Measurements from ENCODE around the gene ZNRF2.
A peak's percentile ranks its signal among the peaks of the same experiment; 100 is the strongest.

Gene ZNRF2

GRCh38 chr7:30321089-30321881 is 36.9 kb downstream of the ZNRF2 start:
- no peak for DNase-seq (ENCODE audit: low read depth in 2 of 2)

DNA sequence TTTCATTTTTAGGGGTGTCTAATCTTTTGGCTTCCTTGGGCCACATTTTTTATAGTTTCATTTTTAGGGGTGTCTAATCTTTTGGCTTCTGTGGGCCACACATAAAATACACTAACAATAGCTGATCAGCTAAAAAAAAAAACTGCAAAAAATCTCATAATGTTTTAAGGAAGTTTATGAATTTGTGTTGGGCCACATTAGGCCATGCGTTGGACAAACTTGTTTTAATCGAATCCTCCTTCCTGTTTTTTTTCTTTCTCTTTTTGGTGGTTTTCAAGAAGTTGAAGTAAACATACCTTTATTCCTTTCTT is 37.4 kb downstream of the ZNRF2 start:
- DNase-seq (ENCODE audit: low read depth in 2 of 2), result no peak

- no peak for DNase-seq (ENCODE audit: low read depth in 2 of 2)
These were observed 38.0 kb downstream of the ZNRF2 start for GRCh38 chr7:30322271-30323005.

DNA sequence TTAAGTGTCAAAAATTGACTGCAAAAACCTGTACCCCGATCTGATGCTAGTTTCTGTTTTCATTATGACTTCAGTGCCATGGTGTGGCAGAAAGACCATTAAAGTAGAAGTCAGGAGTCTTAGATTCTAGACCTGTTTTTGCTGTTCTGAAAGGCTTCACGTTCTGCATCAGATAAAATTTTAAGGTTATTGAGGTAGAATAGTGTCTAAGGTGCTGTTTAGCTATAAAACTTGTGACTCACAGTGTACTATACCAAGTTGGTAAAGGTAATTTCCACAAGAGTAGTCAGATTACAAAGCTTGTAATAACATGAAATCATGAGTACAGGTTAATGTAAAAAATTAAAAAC is 38.6 kb downstream of the ZNRF2 start:
- no peak for DNase-seq (ENCODE audit: low read depth in 2 of 2)

DNA sequence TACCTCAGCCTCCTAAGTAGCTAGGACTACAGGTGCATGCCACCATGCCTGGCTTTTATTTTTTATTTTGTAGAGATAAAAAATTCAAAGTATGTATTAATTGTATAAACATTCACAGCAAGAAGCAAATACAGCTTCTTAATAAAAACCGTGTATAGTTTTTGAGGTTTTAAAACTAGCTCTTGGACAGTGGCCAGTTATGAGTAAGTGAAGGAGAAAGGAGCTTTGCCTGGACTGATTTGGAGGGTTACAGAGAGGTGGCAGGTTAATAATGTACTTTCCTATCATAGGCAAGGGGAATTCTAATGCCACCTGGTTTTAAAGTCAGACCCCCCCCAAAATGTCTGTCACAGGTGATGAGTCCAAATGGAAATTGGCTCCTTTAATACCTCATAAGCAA is 43.4 kb downstream of the ZNRF2 start:
- no peak for DNase-seq (ENCODE audit: low read depth in 2 of 2)

- DNase-seq (ENCODE audit: low read depth in 2 of 2), result no peak
These were observed 44.0 kb downstream of the ZNRF2 start for GRCh38 chr7:30328381-30328780.

DNA sequence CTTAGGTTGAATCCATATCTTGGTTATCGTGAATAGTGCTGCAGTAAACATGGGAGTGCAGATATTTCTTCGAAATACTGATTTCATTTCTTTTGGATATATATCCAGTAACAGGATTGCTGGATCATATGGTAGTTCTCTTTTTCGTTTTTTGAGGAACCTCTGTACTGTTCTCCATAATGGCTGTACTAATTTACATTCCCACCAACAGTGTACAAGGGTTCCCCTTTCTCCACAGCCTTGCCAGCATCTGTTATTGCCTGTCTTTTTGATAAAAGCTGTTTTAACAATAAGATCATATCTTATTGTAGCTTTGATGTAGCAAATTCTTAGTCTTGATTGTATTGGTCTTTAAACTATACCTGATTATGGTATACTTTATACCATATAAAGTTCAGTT is 45.3 kb downstream of the ZNRF2 start:
- no peak for DNase-seq (ENCODE audit: low read depth in 2 of 2)

DNA sequence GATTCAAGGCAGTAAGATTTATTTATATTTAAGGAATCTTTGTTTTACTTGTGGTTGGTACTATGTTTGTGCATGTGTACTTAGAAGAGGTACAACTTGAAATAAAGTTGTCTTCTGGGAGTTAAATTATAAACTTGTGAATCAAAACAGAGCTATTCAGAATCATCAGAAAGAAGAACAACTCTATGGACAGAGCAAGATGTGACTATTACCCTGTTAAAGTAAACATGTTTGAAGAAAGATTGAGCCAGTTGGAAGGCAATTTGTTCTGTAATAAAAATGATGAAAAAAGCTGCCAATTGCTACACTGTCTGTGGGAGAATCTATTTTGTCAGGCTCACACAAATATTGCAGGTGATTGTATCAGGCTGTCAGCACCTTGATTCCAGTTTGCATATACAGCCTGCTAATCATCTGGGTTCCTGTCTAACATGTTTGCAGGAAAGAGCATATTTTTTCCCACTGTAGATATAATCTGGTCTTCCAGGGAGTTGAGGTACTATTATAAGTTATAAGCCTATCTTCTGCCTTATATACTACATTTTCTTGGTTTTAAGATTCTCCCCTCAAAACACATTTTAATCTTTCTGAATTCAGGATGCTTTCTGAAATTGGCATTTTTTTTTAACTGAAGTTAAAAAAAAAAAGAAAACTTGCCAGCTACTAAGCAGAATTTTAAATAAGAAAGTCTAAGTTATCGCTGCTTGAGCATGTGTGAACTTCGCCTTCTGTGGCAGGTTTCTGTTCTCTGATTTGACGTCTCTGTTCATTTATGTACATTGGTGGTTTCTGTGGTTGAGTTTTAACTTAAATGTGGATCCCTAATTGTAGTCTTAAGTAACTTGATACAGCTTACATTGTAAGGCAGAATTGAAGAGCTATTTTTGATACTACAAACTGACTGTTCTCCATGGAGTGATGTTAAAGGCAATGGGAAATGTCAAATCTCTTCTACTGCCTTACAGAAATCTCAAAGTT is 46.0 kb downstream of the ZNRF2 start:
- DNase-seq (ENCODE audit: low read depth in 2 of 2), result no peak

GRCh38 chr7:30331338-30331737 is 46.9 kb downstream of the ZNRF2 start:
- no peak for DNase-seq (ENCODE audit: low read depth in 2 of 2)

DNA sequence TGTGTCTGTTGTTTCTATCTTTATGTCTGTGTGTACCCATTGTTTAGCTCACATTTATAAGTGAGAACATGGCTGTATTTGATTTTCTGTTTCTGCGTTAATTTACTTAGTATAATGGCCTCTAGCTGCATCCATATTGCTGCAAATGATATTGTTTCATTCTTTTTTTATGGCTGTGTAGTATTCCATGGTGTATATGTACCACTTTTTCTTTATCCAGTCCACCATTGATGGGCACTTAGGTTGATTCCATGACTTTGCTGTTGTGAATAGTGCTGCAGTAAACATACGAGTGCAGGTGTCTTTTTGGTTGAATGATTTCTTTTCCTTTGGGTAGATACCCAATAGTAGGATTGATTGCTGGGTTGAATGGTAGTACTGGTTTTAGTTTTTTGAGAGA is 48.2 kb downstream of the ZNRF2 start:
- no peak for DNase-seq (ENCODE audit: low read depth in 2 of 2)

DNA sequence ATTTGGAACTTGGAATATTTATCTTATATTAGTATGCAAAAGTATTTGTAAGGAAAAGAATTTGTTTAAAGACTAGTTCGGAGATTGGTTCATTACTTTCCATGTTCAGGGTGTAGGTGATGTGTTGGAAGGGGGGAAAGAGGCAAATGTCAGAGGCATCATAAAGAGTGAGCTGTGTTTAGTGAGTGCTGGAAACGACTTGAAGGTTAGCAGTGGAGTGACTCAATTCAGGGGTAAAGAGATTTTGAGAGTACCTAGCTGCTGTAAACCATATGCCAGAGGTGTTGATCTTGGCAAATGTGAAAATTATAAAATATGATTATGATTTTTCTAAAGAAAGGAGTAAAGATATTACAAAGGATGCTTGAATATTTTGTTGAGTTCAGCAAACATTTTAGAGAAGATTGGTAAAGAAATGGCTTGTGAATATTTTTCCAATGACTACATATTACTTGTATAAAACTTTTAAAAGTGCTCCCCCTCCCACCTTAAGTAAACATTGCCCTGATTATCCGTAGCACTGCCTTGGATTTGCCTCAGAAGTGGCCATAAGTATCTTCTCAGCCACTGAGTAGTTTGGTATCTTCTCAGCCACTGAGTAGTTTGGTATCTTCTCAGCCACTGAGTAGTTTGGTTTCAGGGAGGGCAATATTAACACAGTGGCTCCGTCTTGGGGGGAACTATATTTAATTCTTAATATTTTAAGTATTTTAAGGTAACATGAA is 51.5 kb downstream of the ZNRF2 start:
- DNase-seq (ENCODE audit: low read depth in 2 of 2), result no peak

- no peak for DNase-seq (ENCODE audit: low read depth in 2 of 2)
These were observed 60.1 kb downstream of the ZNRF2 start for GRCh38 chr7:30344513-30344912.

GRCh38 chr7:30347226-30348082 is 63.1 kb downstream of the ZNRF2 start:
- DNase-seq (ENCODE audit: low read depth in 2 of 2), result no peak

- DNase-seq (ENCODE audit: low read depth in 2 of 2), result peak in 1 of 2 donors; percentile 32
These were observed 63.7 kb downstream of the ZNRF2 start for GRCh38 chr7:30348083-30348560.

GRCh38 chr7:30349170-30349569 is 64.8 kb downstream of the ZNRF2 start:
- no peak for DNase-seq (ENCODE audit: low read depth in 2 of 2)

DNA sequence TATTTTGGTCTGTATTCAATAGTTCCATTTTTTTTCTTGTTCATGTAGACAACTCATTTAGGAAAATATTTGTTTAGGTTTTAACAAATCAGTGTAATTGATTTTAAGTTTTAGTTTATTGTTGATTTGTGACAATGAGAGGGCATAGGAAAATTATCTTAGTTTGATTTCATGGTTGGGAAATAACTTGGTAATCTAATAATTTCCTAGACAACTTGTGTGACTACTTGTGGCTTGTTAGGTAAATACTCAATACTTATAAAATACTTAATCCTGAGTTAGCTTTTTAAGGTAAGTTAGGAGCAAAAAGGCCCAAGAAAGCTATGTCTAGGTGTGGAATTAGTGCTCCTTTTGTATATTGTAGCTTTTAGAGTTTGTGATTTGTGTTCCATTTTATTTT is 65.4 kb downstream of the ZNRF2 start:
- DNase-seq (ENCODE audit: low read depth in 2 of 2), result no peak

DNA sequence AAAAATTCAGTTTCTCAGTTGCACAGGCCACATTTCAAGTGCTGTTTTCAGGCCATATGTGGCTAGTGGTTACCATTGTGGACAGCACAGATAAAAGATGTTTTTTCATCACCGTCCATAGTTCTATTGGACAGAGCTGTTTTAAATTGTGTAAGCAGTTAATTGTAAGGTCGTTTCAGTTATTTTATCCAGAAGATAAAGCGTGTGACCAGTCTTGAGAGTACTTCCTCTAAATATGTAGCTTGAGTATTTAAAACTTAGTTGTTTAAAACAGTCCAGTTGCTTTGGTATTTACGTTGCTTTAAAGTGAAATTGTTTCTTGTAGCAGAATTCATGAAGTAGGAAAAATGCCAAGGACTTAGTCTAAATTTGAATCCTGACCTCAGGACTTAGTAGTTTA is 66.9 kb downstream of the ZNRF2 start:
- DNase-seq (ENCODE audit: low read depth in 2 of 2), result no peak

DNA sequence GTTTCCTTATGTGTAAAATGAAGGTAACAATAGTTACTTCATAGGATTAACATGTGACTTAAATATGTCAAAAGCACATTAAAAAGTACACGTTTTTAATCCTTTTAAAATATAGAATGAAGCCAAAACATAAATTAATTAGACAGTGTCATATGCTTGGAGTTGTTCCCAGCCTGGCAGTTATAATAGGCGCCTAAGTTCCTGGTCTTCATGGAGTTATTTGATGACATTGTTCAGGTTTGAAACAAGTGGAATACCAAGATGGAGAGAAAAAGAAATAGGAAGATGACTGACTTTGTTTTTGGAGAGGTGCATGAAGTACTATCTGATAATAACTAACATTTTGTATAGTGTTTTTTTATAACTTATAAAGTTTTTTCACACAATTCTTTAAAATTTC is 67.3 kb downstream of the ZNRF2 start:
- DNase-seq (ENCODE audit: low read depth in 2 of 2), result no peak

DNA sequence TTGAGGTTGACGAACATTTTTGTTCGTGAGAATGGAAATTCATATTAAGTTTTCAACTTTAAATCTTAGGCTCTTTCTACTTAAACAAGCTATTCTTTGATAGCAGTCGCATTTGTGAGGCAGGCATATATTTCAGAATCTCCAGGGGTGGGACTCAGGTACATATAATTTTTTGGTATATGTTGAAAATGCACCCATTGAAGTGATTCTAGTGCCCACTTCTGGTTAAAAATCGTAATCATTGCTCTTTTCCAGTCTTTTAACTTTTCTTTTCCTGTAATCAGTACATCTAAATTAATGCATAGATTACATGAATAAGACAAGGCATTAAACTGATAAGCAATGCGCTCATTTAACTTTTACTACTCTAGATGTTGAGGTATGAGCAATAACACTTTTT is 67.8 kb downstream of the ZNRF2 start:
- no peak for DNase-seq (ENCODE audit: low read depth in 2 of 2)

GRCh38 chr7:30353532-30353931 is 69.1 kb downstream of the ZNRF2 start:
- DNase-seq (ENCODE audit: low read depth in 2 of 2), result no peak

Data from stimulated activated CD4-positive, alpha-beta T cell treated with anti-CD3 and anti-CD28 coated beads, Interleukin-4, amount 100 ng/mL, for 48 hours (primary cell).